ENCODE data around the gene KLC1. TPM values are rescaled to one million over a fixed set of nuclear protein-coding genes. Genes with fewer than 3 reads are reported as not detected.

Gene KLC1
- total RNA-seq, 3 donors from 2014 or later (not counting 1 experiment from before 2014, with no cell fraction given) = 144 to 200 (median 178) TPM

DNA sequence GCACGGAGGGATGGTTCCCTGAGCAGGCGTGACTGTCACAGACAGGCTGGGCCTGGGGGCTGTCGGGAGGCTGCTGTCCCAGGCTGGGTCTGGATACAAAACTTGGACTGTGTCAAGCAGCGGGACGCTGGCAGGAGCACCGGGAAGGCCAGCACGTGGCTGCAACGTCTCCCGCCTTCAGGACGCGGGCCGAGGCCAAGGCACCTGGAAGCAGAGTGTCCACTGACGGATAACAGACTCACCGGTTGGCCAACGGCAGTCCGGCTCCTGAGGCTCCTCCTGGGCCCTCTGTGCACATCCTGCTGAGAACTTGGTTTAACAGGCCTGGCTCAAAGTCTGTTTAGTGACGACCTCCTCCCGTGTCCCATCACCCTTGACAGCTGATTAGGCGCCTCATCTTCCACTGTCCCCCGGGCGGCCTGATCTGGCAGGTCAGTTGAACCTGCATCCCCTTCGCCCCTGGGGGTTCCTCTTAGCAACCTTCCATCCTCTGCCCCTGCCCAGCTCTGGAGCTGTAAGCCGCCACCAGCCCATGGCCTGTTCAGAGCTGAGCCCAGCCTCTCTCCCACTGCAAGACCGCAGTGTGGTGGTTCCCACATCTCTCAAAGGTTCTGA lies 83.7 kb downstream of the KLC1 start:
- no peak for DNase-seq
- 96% methylated on average over 24 of the region's 24 CpGs for WGBS (ENCODE audit: insufficient coverage)
- no peak overlapping the region for H3K4me3 Mint-ChIP-seq

DNA sequence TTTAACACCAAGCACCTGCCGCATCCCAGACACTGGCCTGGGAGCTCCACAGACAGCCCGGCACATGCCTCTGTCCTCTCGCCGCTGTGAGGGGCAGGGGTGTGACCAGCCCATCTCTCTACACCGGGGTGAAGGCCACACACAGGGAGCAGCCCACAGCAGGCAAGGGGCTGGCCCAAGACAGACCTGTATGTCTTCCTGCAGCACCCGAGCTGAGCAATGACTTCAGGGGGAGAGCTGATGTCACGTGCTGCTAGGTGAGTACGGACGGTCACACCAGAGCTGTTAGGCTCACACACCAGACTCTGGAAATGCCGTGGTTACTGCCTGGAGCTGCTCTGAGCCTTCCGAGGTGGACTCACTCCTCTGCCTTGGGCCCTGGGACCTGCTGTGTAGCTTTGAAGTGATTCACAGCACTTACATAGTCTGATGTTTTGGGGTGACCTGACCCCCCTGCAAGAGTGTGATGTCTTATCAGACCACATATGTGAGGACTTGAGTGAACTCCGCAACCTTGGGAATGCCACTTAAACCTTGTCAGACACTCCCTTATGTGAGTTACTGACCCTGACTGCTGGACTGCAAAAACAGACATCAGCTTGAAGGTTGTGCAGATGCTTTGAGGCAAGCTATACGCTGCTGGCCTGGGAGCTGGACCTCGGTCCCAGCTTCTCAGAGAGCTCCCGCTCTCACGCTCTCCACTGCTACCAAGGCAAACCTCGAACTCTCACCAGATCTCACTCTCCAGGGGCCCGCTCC lies 84.5 kb downstream of the KLC1 start:
- TF ChIP-seq, protein P1, sequence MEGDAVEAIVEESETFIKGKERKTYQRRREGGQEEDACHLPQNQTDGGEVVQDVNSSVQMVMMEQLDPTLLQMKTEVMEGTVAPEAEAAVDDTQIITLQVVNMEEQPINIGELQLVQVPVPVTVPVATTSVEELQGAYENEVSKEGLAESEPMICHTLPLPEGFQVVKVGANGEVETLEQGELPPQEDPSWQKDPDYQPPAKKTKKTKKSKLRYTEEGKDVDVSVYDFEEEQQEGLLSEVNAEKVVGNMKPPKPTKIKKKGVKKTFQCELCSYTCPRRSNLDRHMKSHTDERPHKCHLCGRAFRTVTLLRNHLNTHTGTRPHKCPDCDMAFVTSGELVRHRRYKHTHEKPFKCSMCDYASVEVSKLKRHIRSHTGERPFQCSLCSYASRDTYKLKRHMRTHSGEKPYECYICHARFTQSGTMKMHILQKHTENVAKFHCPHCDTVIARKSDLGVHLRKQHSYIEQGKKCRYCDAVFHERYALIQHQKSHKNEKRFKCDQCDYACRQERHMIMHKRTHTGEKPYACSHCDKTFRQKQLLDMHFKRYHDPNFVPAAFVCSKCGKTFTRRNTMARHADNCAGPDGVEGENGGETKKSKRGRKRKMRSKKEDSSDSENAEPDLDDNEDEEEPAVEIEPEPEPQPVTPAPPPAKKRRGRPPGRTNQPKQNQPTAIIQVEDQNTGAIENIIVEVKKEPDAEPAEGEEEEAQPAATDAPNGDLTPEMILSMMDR (IDR thresholded peaks at IDR 0.05) = no peak
- ATAC-seq (no peak), DNase-seq (no peak)
- no peak overlapping the region for H3K27ac Mint-ChIP-seq
- Histone ChIP-seq H3K27ac (ENCODE audit: low read length) (no peak overlapping the region), H3K27me3 (ENCODE audit: control insufficient read depth, insufficient read depth, low read length) (no peaks in the 10 kb centered on the region), H3K9me3 (ENCODE audit: control insufficient read depth, insufficient read depth, low read length) (no peaks in the 10 kb centered on the region), H3K4me3 (ENCODE audit: low read length) (no peak overlapping the region), H3K4me1 (ENCODE audit: control insufficient read depth, insufficient read depth, low read length) (peaks cover 20% of the 10 kb centered on the region), H3K36me3 (ENCODE audit: control insufficient read depth, insufficient read depth, low read length) (no peaks in the 10 kb centered on the region)
- no peaks in the 10 kb centered on the region for H3K9me3 Mint-ChIP-seq
- 95% methylated on average over 18 of the region's 18 CpGs for WGBS (ENCODE audit: insufficient coverage)
- H3K27me3 Mint-ChIP-seq (ENCODE audit: low read depth in 2 of 2) = no peaks in the 10 kb centered on the region
- no peaks in the 10 kb centered on the region for H3K36me3 Mint-ChIP-seq
- intact Hi-C loops (cut with micrococcal nuclease) = no loop called here
- H3K4me1 Mint-ChIP-seq = peaks cover 11 to 30% of the 10 kb centered on the region in 2 donors
- no peak overlapping the region for H3K4me3 Mint-ChIP-seq

More for the DNA sequence above, 83.7 kb downstream of the KLC1 start:
- TF ChIP-seq, protein P1 (IDR thresholded peaks at IDR 0.05) = no peak
- H3K36me3 Mint-ChIP-seq = no peaks in the 10 kb centered on the region
- no peak overlapping the region for H3K27ac Mint-ChIP-seq
- Histone ChIP-seq H3K36me3 (ENCODE audit: control insufficient read depth, insufficient read depth, low read length) (no peaks in the 10 kb centered on the region), H3K4me1 (ENCODE audit: control insufficient read depth, insufficient read depth, low read length) (peaks cover 20% of the 10 kb centered on the region), H3K9me3 (ENCODE audit: control insufficient read depth, insufficient read depth, low read length) (no peaks in the 10 kb centered on the region), H3K27ac (ENCODE audit: low read length) (no peak overlapping the region), H3K27me3 (ENCODE audit: control insufficient read depth, insufficient read depth, low read length) (no peaks in the 10 kb centered on the region), H3K4me3 (ENCODE audit: low read length) (no peak overlapping the region)
- ATAC-seq = no peak
- intact Hi-C loops (cut with micrococcal nuclease) = no loop called here
- H3K27me3 Mint-ChIP-seq (ENCODE audit: low read depth in 2 of 2) = no peaks in the 10 kb centered on the region
- H3K9me3 Mint-ChIP-seq = no peaks in the 10 kb centered on the region
- H3K4me1 Mint-ChIP-seq = peaks cover 11 to 25% of the 10 kb centered on the region in 2 donors

DNA sequence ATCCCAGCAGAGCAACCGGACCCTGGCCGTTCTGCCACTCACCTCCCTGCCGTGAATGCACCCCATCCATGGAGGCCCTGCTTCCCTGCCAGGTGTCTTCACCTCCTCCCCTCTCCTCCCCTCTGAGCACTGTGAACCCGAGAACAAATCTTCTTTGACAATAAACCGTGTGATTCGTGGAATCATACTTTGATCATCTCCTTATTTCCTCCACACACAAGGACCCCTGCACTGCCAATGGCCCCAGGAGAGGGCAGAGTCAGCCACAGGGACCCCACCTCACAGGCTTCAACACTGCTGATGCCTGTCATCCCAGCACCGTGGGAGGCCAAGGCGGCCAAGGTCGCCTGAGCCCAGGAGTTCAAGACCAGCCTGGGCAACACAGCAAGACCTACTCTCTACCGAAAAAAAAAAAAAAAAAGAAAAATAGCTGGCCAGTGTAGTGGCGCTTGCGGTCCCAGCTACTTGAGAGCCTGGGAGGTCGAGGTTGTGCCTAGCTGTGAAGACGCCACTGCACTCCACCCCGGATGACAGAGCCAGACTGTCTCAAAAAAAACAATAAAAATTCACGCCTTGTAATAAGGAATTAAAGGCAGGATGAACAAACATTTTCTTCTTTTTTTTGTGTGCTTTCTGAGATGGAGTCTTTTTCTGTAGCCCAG lies 85.2 kb downstream of the KLC1 start:
- Mint-ChIP-seq H3K36me3 (no peaks in the 10 kb centered on the region), H3K4me1 (peaks cover 11 to 30% of the 10 kb centered on the region in 2 donors), H3K27ac (no peak overlapping the region), H3K27me3 (ENCODE audit: low read depth in 2 of 2) (no peaks in the 10 kb centered on the region), H3K9me3 (no peaks in the 10 kb centered on the region), H3K4me3 (peak overlapping the region; percentile 94)
- Histone ChIP-seq H3K4me3 (ENCODE audit: low read length) (peak overlapping the region; percentile 33), H3K36me3 (ENCODE audit: control insufficient read depth, insufficient read depth, low read length) (no peaks in the 10 kb centered on the region), H3K27me3 (ENCODE audit: control insufficient read depth, insufficient read depth, low read length) (no peaks in the 10 kb centered on the region), H3K9me3 (ENCODE audit: control insufficient read depth, insufficient read depth, low read length) (no peaks in the 10 kb centered on the region), H3K27ac (ENCODE audit: low read length) (no peak overlapping the region), H3K4me1 (ENCODE audit: control insufficient read depth, insufficient read depth, low read length) (peaks cover 20% of the 10 kb centered on the region)
- WGBS (ENCODE audit: insufficient coverage) = 82% methylated on average over 15 of the region's 16 CpGs
- TF ChIP-seq, protein P1 (IDR thresholded peaks at IDR 0.05) = no peak
- DNase-seq (no peak), ATAC-seq (no peak)
- intact Hi-C loops (cut with micrococcal nuclease) = no loop called here
